ENCODE measurements around the gene ONECUT3. TPM values are rescaled to one million over a fixed set of nuclear protein-coding genes. Genes with fewer than 3 reads are reported as not detected.

ONECUT3 gene
- total RNA-seq, 1 donor from 2014 or later: 0.94 TPM

- Mint-ChIP-seq H3K36me3 (no peaks in the 10 kb centered on the region), H3K4me3 (no peak overlapping the region), H3K27me3 (peaks cover 67% of the 10 kb centered on the region), H3K4me1 (ENCODE audit: unreplicated experiment) (no peaks in the 10 kb centered on the region), H3K9me3 (no peaks in the 10 kb centered on the region), H3K27ac (no peak overlapping the region)
- no peak for DNase-seq (ENCODE audit: extremely low spot score, unreplicated experiment)
- no peak for TF ChIP-seq CTCF (conservative IDR thresholded peaks at IDR 0.05)
Measured at GRCh38 chr19:1734321-1734966, 18.9 kb upstream of the ONECUT3 start.

DNA sequence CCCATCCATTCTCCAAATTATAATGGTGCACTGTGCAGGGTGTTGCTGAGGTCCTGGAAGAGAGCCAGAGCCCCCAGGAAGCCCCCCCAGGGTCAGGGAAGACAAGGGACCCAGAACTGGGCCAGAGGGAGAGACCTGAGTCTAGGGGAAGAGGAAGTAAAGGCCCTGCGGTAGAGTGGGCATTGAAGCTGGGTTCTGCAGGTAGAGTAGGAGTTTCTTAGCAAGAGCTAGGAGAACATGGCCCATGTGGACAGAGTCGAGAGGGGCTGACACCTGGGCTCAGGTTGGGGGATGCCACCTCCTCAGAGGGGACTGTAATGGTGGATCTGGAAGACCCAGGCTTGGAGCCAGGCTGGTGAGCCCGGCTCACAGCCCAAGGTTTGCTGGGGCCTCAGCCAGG, 17.0 kb upstream of the ONECUT3 start:
- H3K4me1 Mint-ChIP-seq (ENCODE audit: unreplicated experiment): no peaks in the 10 kb centered on the region
- H3K27me3 Mint-ChIP-seq: peaks cover 82% of the 10 kb centered on the region
- H3K27ac Mint-ChIP-seq: no peak overlapping the region
- H3K4me3 Mint-ChIP-seq: no peak overlapping the region
- no peak for TF ChIP-seq CTCF (conservative IDR thresholded peaks at IDR 0.05)
- H3K9me3 Mint-ChIP-seq: no peaks in the 10 kb centered on the region
- H3K36me3 Mint-ChIP-seq: no peaks in the 10 kb centered on the region
- no peak for DNase-seq (ENCODE audit: extremely low spot score, unreplicated experiment)

DNA sequence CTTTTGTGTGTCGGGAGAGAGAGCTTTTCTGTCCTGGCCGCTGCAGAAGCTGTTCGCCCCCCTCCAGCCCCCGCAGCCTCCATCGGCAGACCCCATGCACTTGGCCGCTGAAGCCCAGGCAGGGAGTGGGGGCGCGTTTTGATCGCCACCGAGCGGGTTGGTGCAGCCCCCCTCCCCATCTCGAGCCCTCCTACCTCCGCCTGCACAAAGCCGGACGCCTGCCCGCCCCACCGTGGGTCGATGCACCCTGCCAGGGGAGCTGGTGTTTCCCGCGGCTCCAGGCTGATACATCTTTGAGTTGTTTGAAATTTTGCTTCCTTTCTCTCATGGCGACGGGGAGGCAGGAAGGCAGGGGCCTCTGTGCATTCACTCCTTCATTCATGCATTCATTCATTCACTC, 16.4 kb upstream of the ONECUT3 start:
- Mint-ChIP-seq H3K4me3 (no peak overlapping the region), H3K9me3 (no peaks in the 10 kb centered on the region), H3K27me3 (peaks cover 83% of the 10 kb centered on the region), H3K36me3 (no peaks in the 10 kb centered on the region), H3K27ac (no peak overlapping the region), H3K4me1 (ENCODE audit: unreplicated experiment) (no peaks in the 10 kb centered on the region)
- TF ChIP-seq CTCF (conservative IDR thresholded peaks at IDR 0.05): no peak
- no peak for DNase-seq (ENCODE audit: extremely low spot score, unreplicated experiment)

GRCh38 chr19:1739960-1740629, 13.2 kb upstream of the ONECUT3 start:
- no peak for TF ChIP-seq CTCF (conservative IDR thresholded peaks at IDR 0.05)
- peaks cover 76% of the 10 kb centered on the region for H3K27me3 Mint-ChIP-seq

GRCh38 chr19:1742989-1743696, 10.2 kb upstream of the ONECUT3 start:
- no peaks in the 10 kb centered on the region for H3K36me3 Mint-ChIP-seq
- H3K4me1 Mint-ChIP-seq (ENCODE audit: unreplicated experiment): no peaks in the 10 kb centered on the region
- no peak for DNase-seq (ENCODE audit: extremely low spot score, unreplicated experiment)
- H3K27ac Mint-ChIP-seq: no peak overlapping the region
- no peaks in the 10 kb centered on the region for H3K9me3 Mint-ChIP-seq
- no peak overlapping the region for H3K4me3 Mint-ChIP-seq
- TF ChIP-seq CTCF (conservative IDR thresholded peaks at IDR 0.05): no peak
- peaks cover 75% of the 10 kb centered on the region for H3K27me3 Mint-ChIP-seq

More at GRCh38 chr19:1739960-1740629, 13.2 kb upstream of the ONECUT3 start:
- Mint-ChIP-seq H3K27ac (no peak overlapping the region), H3K9me3 (no peaks in the 10 kb centered on the region), H3K4me3 (no peak overlapping the region), H3K4me1 (ENCODE audit: unreplicated experiment) (no peaks in the 10 kb centered on the region), H3K36me3 (no peaks in the 10 kb centered on the region)
- DNase-seq (ENCODE audit: extremely low spot score, unreplicated experiment): no peak
